HEK293 (cell line): ENCODE data around the gene DPP6.

ENCODE experiments used
- CTCF ChIA-PET: fragments of 350-600 bp; formaldehyde crosslinking; extraction: SDS; loops from one replicate; lab custom pipeline; 2021; ENCODE audit warnings: antibody characterized with exemption; lab: Yijun Ruan, JAX
- POLR2A ChIA-PET: fragments of 300-600 bp; formaldehyde crosslinking; extraction: SDS; loops from one replicate; lab custom pipeline; 2020; ENCODE audit warnings: antibody characterized with exemption, inconsistent platforms; lab: Yijun Ruan, JAX
- H3K27ac ChIP-seq: fragments of 200-500 bp; sonication (Bioruptor generic); 2 replicates; pipeline ENCODE4 v1.5.1; 2014; ENCODE audit warnings: low read depth, low read length, control low read depth, inconsistent platforms; ENCODE audit errors: extremely low read depth
- H3K36me3 ChIP-seq, 2 experiments: fragments of 200-500 bp in 1 of 2; sonication (Bioruptor generic) in 1 of 2; 1 replicate in 1 of 2; 2 replicates in 1 of 2; pipeline ENCODE4 v1.5.1; 2014 to 2017; ENCODE audit warnings: inconsistent platforms in 2 of 2, low read length in 2 of 2; ENCODE audit not compliant: control insufficient read depth in 2 of 2, insufficient read depth in 1 of 2
- H3K4me1 ChIP-seq: fragments of 200-500 bp; sonication (Bioruptor generic); 2 replicates; pipeline ENCODE4 v1.5.1; 2014; ENCODE audit warnings: mild to moderate bottlenecking, low read length, inconsistent platforms; ENCODE audit not compliant: control insufficient read depth, insufficient read depth
- H3K4me3 ChIP-seq: 2 replicates; pipeline ENCODE4 v1.5.1; 2011; ENCODE audit warnings: low read depth, mild to moderate bottlenecking, control low read depth, low read length, moderate library complexity
- H3K9me3 ChIP-seq: fragments of 200-500 bp; sonication (Bioruptor generic); 2 replicates; pipeline ENCODE4 v1.5.1; 2014; ENCODE audit warnings: low read depth, low read length, inconsistent platforms; ENCODE audit not compliant: control insufficient read depth, insufficient read depth
- MYNN ChIP-seq: fragments of 450-650 bp; formaldehyde crosslinking; IDR thresholded peaks from 2 replicates; pipeline ENCODE4 v1.5.1; 2016; ENCODE audit warnings: missing biosample characterization, missing genetic modification characterization, borderline replicate concordance
- SALL2 ChIP-seq: fragments of 450-650 bp; formaldehyde crosslinking; IDR thresholded peaks from 2 replicates; pipeline ENCODE4 v1.5.0; 2017; ENCODE audit warnings: missing biosample characterization, mild to moderate bottlenecking, missing genetic modification characterization, borderline replicate concordance
- SCRT1 ChIP-seq: fragments of 450-650 bp; formaldehyde crosslinking; IDR thresholded peaks from 2 replicates; pipeline ENCODE4 v1.5.1; 2016; ENCODE audit warnings: missing biosample characterization, missing genetic modification characterization, borderline replicate concordance
- SP3 ChIP-seq: fragments of 450-650 bp; formaldehyde crosslinking; IDR thresholded peaks from 2 replicates; pipeline ENCODE4 v1.5.1; 2016; ENCODE audit warnings: missing biosample characterization, missing genetic modification characterization
- YY1 ChIP-seq: fragments of 450-650 bp; formaldehyde crosslinking; IDR thresholded peaks from 2 replicates; pipeline ENCODE4 v1.5.1; 2018; ENCODE audit warnings: missing biosample characterization, missing genetic modification characterization
- ZBTB17 ChIP-seq: fragments of 450-650 bp; formaldehyde crosslinking; IDR thresholded peaks from 2 replicates; pipeline ENCODE4 v1.5.1; 2016; ENCODE audit warnings: missing biosample characterization, missing genetic modification characterization
- ZNF16 ChIP-seq: fragments of 450-650 bp; formaldehyde crosslinking; IDR thresholded peaks from 2 replicates; pipeline ENCODE4 v1.5.1; 2016; ENCODE audit warnings: low read depth, missing biosample characterization, missing genetic modification characterization
- ZNF175 ChIP-seq: fragments of 450-650 bp; formaldehyde crosslinking; IDR thresholded peaks from 2 replicates; pipeline ENCODE4 v1.5.1; 2016; ENCODE audit warnings: missing biosample characterization, missing genetic modification characterization
- ZNF184 ChIP-seq: fragments of 450-650 bp; IDR thresholded peaks from 2 replicates; pipeline ENCODE4 v1.5.1; 2018; ENCODE audit warnings: missing biosample characterization, mild to moderate bottlenecking, missing genetic modification characterization
- ZNF292 ChIP-seq: fragments of 450-650 bp; formaldehyde crosslinking; IDR thresholded peaks from 2 replicates; pipeline ENCODE4 v1.5.1; 2016; ENCODE audit warnings: low read depth, missing biosample characterization, missing genetic modification characterization, borderline replicate concordance
- ZNF404 ChIP-seq: fragments of 450-650 bp; formaldehyde crosslinking; IDR thresholded peaks from 2 replicates; pipeline ENCODE4 v1.5.1; 2017; ENCODE audit warnings: missing biosample characterization, missing genetic modification characterization
- ZNF416 ChIP-seq: fragments of 450-650 bp; formaldehyde crosslinking; IDR thresholded peaks from 2 replicates; pipeline ENCODE4 v1.5.1; 2016; ENCODE audit warnings: missing biosample characterization, missing genetic modification characterization
- ZNF747 ChIP-seq: fragments of 450-650 bp; formaldehyde crosslinking; IDR thresholded peaks from 2 replicates; pipeline ENCODE4 v1.5.1; 2016; ENCODE audit warnings: missing biosample characterization, missing genetic modification characterization
- ZNF777 ChIP-seq: fragments of 450-650 bp; formaldehyde crosslinking; IDR thresholded peaks from 2 replicates; pipeline ENCODE4 v1.5.1; 2017; ENCODE audit warnings: missing biosample characterization, missing genetic modification characterization, borderline replicate concordance
- ZNF785 ChIP-seq: fragments of 450-650 bp; formaldehyde crosslinking; IDR thresholded peaks from 2 replicates; pipeline ENCODE4 v1.5.1; 2016; ENCODE audit warnings: missing biosample characterization, missing genetic modification characterization
- TF ChIP-seq, protein P1 (sequence below): fragments of 450-650 bp; formaldehyde crosslinking; IDR thresholded peaks from 2 replicates; pipeline ENCODE4 v1.5.1; 2016; ENCODE audit warnings: missing biosample characterization, missing genetic modification characterization
- TF ChIP-seq, protein P2 (sequence below): fragments of 450-650 bp; formaldehyde crosslinking; IDR thresholded peaks from 2 replicates; pipeline ENCODE4 v1.5.1; 2017; ENCODE audit warnings: missing biosample characterization, missing genetic modification characterization
- TF ChIP-seq, protein P3 (sequence below): fragments of 450-650 bp; formaldehyde crosslinking; IDR thresholded peaks from 2 replicates; pipeline ENCODE4 v1.5.1; 2016; ENCODE audit warnings: missing biosample characterization, missing genetic modification characterization
- TF ChIP-seq, protein P4 (sequence below): fragments of 450-650 bp; formaldehyde crosslinking; IDR thresholded peaks from 2 replicates; pipeline ENCODE4; 2016; ENCODE audit warnings: missing biosample characterization, missing genetic modification characterization
- TF ChIP-seq, protein P5 (sequence below): fragments of 450-650 bp; formaldehyde crosslinking; IDR thresholded peaks from 2 replicates; pipeline ENCODE4 v1.5.1; 2016; ENCODE audit warnings: missing biosample characterization, missing genetic modification characterization
- TF ChIP-seq, protein P6 (sequence below): fragments of 450-650 bp; formaldehyde crosslinking; IDR thresholded peaks from 2 replicates; pipeline ENCODE4 v1.5.1; 2017; ENCODE audit warnings: missing biosample characterization, missing genetic modification characterization
- TF ChIP-seq, protein P7 (sequence below): fragments of 450-650 bp; formaldehyde crosslinking; IDR thresholded peaks from 2 replicates; pipeline ENCODE4 v1.5.1; 2017; ENCODE audit warnings: missing biosample characterization, missing genetic modification characterization

Gene DPP6

DNA sequence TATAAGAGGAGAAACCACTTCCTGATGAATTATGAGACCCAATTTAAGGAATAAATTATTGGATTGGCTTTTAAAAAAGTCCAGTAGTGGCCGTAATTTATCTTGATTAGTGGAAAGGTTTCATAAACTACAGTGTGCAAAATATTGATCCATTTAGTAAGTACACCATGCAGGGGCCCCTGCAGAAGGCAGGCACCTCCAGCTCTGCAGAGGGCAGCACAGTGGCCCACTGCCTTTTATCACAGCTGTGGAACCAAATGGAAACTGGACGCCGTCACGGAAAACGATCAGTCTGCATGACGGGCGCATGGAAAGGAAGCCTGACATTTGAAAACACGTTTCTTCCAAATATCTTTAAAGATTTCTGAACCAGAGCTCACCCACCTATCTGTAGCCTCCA lies 204.0 kb downstream of the DPP6 start:
- ChIA-PET POLR2A (no interaction called here), CTCF (no interaction called here)
- no peaks in the 10 kb centered on the region for H3K9me3 ChIP-seq
- H3K27ac ChIP-seq = no peak overlapping the region
- no peaks in the 10 kb centered on the region for H3K36me3 ChIP-seq
- H3K4me3 ChIP-seq = no peak overlapping the region
- TF ChIP-seq ZNF175 (tag by site-specific recombination) (no peak), ZNF416 (tag by site-specific recombination) (no peak), ZNF747 (tag by site-specific recombination) (no peak)
- TF ChIP-seq, protein P1, sequence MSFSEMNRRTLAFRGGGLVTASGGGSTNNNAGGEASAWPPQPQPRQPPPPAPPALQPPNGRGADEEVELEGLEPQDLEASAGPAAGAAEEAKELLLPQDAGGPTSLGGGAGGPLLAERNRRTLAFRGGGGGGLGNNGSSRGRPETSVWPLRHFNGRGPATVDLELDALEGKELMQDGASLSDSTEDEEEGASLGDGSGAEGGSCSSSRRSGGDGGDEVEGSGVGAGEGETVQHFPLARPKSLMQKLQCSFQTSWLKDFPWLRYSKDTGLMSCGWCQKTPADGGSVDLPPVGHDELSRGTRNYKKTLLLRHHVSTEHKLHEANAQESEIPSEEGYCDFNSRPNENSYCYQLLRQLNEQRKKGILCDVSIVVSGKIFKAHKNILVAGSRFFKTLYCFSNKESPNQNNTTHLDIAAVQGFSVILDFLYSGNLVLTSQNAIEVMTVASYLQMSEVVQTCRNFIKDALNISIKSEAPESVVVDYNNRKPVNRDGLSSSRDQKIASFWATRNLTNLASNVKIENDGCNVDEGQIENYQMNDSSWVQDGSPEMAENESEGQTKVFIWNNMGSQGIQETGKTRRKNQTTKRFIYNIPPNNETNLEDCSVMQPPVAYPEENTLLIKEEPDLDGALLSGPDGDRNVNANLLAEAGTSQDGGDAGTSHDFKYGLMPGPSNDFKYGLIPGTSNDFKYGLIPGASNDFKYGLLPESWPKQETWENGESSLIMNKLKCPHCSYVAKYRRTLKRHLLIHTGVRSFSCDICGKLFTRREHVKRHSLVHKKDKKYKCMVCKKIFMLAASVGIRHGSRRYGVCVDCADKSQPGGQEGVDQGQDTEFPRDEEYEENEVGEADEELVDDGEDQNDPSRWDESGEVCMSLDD (tag by site-specific recombination) = no peak
- TF ChIP-seq, protein P2, sequence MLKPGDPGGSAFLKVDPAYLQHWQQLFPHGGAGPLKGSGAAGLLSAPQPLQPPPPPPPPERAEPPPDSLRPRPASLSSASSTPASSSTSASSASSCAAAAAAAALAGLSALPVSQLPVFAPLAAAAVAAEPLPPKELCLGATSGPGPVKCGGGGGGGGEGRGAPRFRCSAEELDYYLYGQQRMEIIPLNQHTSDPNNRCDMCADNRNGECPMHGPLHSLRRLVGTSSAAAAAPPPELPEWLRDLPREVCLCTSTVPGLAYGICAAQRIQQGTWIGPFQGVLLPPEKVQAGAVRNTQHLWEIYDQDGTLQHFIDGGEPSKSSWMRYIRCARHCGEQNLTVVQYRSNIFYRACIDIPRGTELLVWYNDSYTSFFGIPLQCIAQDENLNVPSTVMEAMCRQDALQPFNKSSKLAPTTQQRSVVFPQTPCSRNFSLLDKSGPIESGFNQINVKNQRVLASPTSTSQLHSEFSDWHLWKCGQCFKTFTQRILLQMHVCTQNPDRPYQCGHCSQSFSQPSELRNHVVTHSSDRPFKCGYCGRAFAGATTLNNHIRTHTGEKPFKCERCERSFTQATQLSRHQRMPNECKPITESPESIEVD (tag by site-specific recombination) = no peak
- TF ChIP-seq, protein P3, sequence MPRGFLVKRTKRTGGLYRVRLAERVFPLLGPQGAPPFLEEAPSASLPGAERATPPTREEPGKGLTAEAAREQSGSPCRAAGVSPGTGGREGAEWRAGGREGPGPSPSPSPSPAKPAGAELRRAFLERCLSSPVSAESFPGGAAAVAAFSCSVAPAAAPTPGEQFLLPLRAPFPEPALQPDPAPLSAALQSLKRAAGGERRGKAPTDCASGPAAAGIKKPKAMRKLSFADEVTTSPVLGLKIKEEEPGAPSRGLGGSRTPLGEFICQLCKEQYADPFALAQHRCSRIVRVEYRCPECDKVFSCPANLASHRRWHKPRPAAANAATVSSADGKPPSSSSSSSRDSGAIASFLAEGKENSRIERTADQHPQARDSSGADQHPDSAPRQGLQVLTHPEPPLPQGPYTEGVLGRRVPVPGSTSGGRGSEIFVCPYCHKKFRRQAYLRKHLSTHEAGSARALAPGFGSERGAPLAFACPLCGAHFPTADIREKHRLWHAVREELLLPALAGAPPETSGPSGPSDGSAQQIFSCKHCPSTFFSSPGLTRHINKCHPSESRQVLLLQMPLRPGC = no peak
- H3K4me1 ChIP-seq = no peaks in the 10 kb centered on the region

DNA sequence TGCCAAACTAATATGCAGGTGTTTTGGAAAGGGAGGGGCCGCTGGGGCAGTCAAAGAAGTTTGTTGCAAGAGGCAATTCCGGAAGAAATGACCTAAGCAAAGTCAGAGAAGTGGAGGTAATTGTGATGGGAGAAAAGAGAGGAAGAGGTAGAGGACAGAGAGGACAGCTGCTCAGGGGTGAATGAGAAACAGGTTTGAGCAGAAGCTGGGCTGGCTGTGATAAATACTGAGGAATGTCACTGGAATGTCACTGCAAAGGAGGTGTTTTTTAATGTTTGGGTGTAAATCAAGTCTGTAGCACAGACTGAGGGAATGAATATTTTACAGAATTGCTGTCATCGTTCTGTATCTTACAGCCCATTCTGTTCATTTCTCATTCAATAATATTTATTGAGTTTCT lies 207.2 kb downstream of the DPP6 start:
- Histone ChIP-seq H3K9me3 (no peaks in the 10 kb centered on the region), H3K4me1 (no peaks in the 10 kb centered on the region), H3K36me3 (no peaks in the 10 kb centered on the region), H3K4me3 (no peak overlapping the region), H3K27ac (no peak overlapping the region)
- TF ChIP-seq ZNF404 (tag by site-specific recombination) = no peak
- TF ChIP-seq, protein P4, sequence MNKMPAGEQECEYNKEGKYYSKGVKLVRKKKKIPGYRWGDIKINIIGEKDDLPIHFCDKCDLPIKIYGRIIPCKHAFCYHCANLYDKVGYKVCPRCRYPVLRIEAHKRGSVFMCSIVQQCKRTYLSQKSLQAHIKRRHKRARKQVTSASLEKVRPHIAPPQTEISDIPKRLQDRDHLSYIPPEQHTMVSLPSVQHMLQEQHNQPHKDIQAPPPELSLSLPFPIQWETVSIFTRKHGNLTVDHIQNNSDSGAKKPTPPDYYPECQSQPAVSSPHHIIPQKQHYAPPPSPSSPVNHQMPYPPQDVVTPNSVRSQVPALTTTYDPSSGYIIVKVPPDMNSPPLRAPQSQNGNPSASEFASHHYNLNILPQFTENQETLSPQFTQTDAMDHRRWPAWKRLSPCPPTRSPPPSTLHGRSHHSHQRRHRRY (tag by site-specific recombination) = no peak
- no peak for TF ChIP-seq MYNN (tag by site-specific recombination)
- TF ChIP-seq ZNF292 = no peak
- TF ChIP-seq, protein P5, sequence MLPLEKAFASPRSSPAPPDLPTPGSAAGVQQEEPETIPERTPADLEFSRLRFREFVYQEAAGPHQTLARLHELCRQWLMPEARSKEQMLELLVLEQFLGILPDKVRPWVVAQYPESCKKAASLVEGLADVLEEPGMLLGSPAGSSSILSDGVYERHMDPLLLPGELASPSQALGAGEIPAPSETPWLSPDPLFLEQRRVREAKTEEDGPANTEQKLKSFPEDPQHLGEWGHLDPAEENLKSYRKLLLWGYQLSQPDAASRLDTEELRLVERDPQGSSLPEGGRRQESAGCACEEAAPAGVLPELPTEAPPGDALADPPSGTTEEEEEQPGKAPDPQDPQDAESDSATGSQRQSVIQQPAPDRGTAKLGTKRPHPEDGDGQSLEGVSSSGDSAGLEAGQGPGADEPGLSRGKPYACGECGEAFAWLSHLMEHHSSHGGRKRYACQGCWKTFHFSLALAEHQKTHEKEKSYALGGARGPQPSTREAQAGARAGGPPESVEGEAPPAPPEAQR = no peak
- TF ChIP-seq ZNF777 = no peak
- no peak for TF ChIP-seq ZNF184 (tag by site-specific recombination)
- TF ChIP-seq, protein P6, sequence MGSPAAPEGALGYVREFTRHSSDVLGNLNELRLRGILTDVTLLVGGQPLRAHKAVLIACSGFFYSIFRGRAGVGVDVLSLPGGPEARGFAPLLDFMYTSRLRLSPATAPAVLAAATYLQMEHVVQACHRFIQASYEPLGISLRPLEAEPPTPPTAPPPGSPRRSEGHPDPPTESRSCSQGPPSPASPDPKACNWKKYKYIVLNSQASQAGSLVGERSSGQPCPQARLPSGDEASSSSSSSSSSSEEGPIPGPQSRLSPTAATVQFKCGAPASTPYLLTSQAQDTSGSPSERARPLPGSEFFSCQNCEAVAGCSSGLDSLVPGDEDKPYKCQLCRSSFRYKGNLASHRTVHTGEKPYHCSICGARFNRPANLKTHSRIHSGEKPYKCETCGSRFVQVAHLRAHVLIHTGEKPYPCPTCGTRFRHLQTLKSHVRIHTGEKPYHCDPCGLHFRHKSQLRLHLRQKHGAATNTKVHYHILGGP (tag by site-specific recombination) = no peak
- TF ChIP-seq SALL2 = no peak
- TF ChIP-seq ZBTB17 = no peak
- TF ChIP-seq, protein P3 = no peak
- no peak for TF ChIP-seq ZNF16
- TF ChIP-seq ZNF785 = no peak
- TF ChIP-seq SCRT1 (tag by site-specific recombination) = no peak
- TF ChIP-seq SP3 = no peak
- TF ChIP-seq YY1 (tag by site-specific recombination) = no peak
- TF ChIP-seq, protein P7, sequence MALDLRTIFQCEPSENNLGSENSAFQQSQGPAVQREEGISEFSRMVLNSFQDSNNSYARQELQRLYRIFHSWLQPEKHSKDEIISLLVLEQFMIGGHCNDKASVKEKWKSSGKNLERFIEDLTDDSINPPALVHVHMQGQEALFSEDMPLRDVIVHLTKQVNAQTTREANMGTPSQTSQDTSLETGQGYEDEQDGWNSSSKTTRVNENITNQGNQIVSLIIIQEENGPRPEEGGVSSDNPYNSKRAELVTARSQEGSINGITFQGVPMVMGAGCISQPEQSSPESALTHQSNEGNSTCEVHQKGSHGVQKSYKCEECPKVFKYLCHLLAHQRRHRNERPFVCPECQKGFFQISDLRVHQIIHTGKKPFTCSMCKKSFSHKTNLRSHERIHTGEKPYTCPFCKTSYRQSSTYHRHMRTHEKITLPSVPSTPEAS (tag by site-specific recombination) = no peak
- ChIA-PET CTCF (no interaction called here), POLR2A (no interaction called here)
